Activated CD8-positive, alpha-beta memory T cell treated with anti-CD3 and anti-CD28 coated beads, Interleukin-2, amount 10 ng/mL, durations not matched to agents 7 days and 5 days (primary cell): ENCODE measurements around the gene DPF3. TPM values are rescaled to one million over a fixed set of nuclear protein-coding genes. Genes with fewer than 3 reads are reported as not detected.

ENCODE experiments used
- ATAC-seq: fragments of 150-1000 bp; cut with Tn5 transposase; one replicate; pipeline ENCODE4 v1.10.0; 2021; ENCODE audit warnings: moderate library complexity
- CTCF ChIA-PET: fragments of 350-600 bp; sonication (Branson Sonifier 250); formaldehyde crosslinking; loops from one replicate; lab custom pipeline; 2021; ENCODE audit warnings: antibody characterized with exemption; lab: Charles Lee
- DNase-seq: peaks from one replicate; pipeline ENCODE4 v3.0.0-alpha.2; 2020
- H3K27ac Mint-ChIP-seq: one replicate; pipeline ENCODE4 v1.8.0; 2021; ENCODE audit warnings: mild to moderate bottlenecking, mixed read lengths
- H3K27me3 Mint-ChIP-seq: one replicate; pipeline ENCODE4 v1.8.0; 2021; ENCODE audit warnings: mixed read lengths
- H3K36me3 Mint-ChIP-seq: one replicate; pipeline ENCODE4 v1.8.0; 2021; ENCODE audit warnings: mild to moderate bottlenecking, mixed read lengths
- H3K4me1 Mint-ChIP-seq: one replicate; pipeline ENCODE4 v1.8.0; 2021; ENCODE audit warnings: mixed read lengths
- H3K4me3 Mint-ChIP-seq: one replicate; pipeline ENCODE4 v1.8.0; 2021; ENCODE audit warnings: mild to moderate bottlenecking, moderate library complexity, mixed read lengths
- H3K9me3 Mint-ChIP-seq: one replicate; pipeline ENCODE4 v1.8.0; 2022; ENCODE audit warnings: low read depth, mixed read lengths
- total RNA-seq, 2 experiments: library from RNA; stranded (reverse); gene quantifications; one replicate each; pipeline ENCODE4 v1.2.3, GENCODE V29; 2021

Gene DPF3
- total RNA-seq, 2 experiments from 2014 or later = 10.2 to 12.2 TPM

DNA sequence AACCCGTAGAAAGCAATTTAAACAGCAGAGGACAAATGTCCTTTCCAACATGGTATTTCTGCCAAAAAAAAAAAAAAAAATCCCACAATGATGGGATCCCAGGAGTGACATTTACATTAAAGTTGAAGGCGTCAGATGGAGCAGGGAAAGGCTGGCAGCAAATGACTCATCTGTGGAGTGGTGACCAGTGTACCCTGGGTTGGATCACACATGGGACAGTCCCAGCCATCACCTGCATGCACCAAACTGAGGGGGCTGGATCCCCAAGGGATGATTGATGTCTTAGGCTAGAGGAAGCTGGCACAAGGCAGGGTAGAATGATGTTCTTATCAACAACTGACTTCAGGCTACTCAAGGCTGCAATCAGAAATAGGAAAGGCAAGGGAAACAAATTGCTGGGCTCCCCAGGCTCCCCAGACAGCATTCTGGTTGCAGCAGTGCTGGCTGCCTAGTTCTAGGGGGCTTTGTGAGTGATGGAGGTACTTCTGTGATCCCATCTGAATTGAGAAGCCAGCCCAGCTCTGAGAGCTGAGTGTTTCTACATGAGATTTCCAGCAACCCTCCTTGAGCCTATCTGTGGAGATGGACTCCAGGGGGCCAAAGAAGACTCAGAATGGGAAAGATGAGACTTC is 117.9 kb downstream of the DPF3 start:
- Mint-ChIP-seq H3K27me3 (peaks cover 14% of the 10 kb centered on the region), H3K4me1 (no peaks in the 10 kb centered on the region), H3K4me3 (no peak overlapping the region), H3K27ac (no peak overlapping the region), H3K9me3 (peaks cover 2% of the 10 kb centered on the region), H3K36me3 (peaks cover 4% of the 10 kb centered on the region)
- ATAC-seq (no peak), DNase-seq (no peak)
- CTCF ChIA-PET = no interaction called here

DNA sequence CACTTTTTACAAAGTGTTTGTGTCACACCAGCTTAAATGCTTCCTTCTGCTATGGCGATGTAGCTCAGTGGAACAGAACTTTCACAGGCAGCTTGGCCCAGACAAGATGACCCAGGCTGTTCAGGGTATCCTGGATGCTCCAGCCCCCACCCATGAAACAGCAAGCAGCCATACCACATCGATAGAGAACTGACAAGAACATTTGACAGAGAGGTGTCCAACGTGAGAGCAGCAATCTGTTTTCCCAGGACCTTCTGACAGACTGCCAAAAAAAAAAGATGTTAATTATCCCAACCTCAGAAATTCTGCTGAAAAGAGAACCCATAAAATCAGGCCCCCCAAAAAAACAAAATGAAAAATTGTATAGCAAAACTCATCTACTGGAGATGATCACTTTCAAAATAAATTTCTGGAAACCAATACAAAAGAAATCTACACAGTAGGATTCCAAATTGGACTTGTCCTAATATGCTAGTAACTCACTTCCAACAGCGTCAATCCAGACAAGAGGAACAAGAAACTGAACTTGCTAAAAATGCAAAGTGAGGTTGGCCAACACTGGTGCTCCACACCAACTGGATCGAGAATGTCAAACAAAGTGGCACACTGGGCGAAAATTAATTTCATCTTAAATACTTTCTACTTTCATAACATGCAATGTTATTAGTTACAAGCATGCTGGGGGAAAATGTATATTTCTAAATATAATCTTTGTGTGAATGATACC is 118.8 kb downstream of the DPF3 start:
- Mint-ChIP-seq H3K9me3 (peaks cover 2% of the 10 kb centered on the region), H3K36me3 (peaks cover 4% of the 10 kb centered on the region), H3K27ac (no peak overlapping the region), H3K4me3 (no peak overlapping the region), H3K27me3 (peaks cover 14% of the 10 kb centered on the region), H3K4me1 (no peaks in the 10 kb centered on the region)
- ATAC-seq = no peak
- DNase-seq = no peak
- CTCF ChIA-PET = no interaction called here

DNA sequence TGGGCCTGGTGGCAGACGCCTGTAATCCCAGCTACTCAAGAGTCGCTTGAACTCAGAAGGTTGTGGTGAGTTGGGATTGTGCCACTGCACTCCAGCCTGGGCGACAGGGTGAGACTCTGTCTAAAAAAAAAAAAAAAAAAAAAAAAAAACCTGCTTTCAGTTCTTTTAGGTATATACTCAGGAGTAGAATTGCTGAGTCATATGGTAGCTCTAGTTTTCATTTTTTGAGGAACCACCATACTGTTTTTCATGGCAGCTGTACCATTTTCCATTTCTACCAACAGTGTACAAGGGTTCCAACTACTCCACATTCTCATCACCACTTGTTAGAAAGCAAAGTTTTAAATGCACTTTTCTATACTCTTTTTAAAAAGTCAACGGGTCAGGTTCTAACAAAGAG is 119.8 kb downstream of the DPF3 start:
- CTCF ChIA-PET = interaction anchor here (0.6 to 1.3 kb wide), 2 partner anchors 17 to 1794 kb away, joined by 3 to 4 read pairs; no protein-coding TSS in a partner anchor
- ATAC-seq (no peak), DNase-seq (no peak)
- peaks cover 14% of the 10 kb centered on the region for H3K27me3 Mint-ChIP-seq
- H3K36me3 Mint-ChIP-seq = peaks cover 4% of the 10 kb centered on the region
- no peak overlapping the region for H3K27ac Mint-ChIP-seq
- no peaks in the 10 kb centered on the region for H3K4me1 Mint-ChIP-seq
- no peak overlapping the region for H3K4me3 Mint-ChIP-seq
- H3K9me3 Mint-ChIP-seq = peaks cover 2% of the 10 kb centered on the region

DNA sequence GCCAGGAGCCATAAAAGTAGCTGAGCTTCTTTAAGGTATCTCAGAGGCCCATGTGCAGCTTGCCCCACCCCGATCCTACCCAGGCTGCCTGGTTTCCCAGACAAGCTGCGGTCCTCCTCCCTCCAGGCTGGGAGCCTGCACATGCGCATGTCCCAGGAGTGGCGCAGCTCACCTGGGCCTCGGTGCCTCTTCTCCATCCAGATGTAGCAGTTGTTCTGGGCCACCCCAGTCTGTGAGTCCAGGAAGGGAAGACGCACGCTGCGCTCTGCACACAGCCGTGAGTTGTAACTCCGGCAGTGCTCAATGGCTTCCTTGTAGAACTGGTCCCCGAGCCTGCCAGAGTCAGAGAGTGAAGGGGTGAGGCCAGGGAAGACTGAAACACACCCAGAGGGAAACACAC is 122.3 kb downstream of the DPF3 start:
- no peak overlapping the region for H3K27ac Mint-ChIP-seq
- H3K4me1 Mint-ChIP-seq = no peaks in the 10 kb centered on the region
- CTCF ChIA-PET = no interaction called here
- no peak for ATAC-seq
- DNase-seq = no peak
- H3K27me3 Mint-ChIP-seq = peaks cover 15% of the 10 kb centered on the region
- H3K4me3 Mint-ChIP-seq = no peak overlapping the region
- H3K36me3 Mint-ChIP-seq = peaks cover 14% of the 10 kb centered on the region
- peaks cover 13% of the 10 kb centered on the region for H3K9me3 Mint-ChIP-seq

DNA sequence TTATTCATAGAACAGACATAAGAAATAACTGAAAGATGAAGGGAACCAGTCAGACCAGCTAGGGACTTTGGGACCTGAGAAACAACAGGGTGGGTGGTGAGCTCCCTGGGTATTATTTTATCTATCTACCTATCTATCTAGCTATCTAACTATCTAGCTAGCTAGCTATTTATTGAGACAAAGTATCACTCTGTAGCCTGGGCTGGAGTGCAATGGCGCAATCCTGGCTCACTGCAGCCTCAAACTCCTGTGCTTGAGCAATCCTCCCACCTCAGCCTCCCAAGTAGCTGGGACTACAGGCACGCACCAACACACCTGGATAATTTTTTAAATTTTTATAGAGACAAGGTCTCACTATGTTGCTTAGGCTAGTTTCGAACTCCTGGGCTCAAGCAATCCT is 127.6 kb downstream of the DPF3 start:
- no peak overlapping the region for H3K4me3 Mint-ChIP-seq
- ATAC-seq = no peak
- CTCF ChIA-PET = no interaction called here
- no peak for DNase-seq
- H3K36me3 Mint-ChIP-seq = peaks cover 14% of the 10 kb centered on the region
- H3K4me1 Mint-ChIP-seq = no peaks in the 10 kb centered on the region
- H3K27me3 Mint-ChIP-seq = peaks cover 3% of the 10 kb centered on the region
- H3K9me3 Mint-ChIP-seq = peaks cover 13% of the 10 kb centered on the region
- no peak overlapping the region for H3K27ac Mint-ChIP-seq

DNA sequence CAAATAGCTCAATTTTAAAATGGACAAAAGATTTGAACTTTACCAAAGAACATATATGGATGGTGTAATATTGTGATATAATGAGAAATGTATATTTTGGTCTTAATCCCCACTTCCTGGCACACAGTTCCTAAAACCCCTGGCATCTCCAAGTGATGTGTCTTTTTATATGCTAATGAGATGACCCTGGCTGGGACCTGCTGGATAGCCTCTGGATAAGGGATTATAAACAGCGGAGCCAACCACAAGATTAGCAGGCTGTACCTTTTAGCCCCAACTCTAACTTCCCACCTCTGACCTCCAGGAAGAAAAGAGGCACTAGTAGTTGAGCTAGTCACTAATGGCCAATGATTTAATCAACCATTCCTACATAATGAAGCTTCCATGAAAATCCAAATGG is 130.0 kb downstream of the DPF3 start:
- CTCF ChIA-PET = interaction anchor here (0.9 kb wide), 1 partner anchor 128 kb away, joined by 5 read pairs; no protein-coding TSS in a partner anchor
- Mint-ChIP-seq H3K27ac (no peak overlapping the region), H3K4me1 (no peaks in the 10 kb centered on the region), H3K9me3 (peaks cover 25% of the 10 kb centered on the region), H3K36me3 (peaks cover 24% of the 10 kb centered on the region), H3K27me3 (peaks cover 3% of the 10 kb centered on the region), H3K4me3 (no peak overlapping the region)
- DNase-seq (no peak), ATAC-seq (no peak)

DNA sequence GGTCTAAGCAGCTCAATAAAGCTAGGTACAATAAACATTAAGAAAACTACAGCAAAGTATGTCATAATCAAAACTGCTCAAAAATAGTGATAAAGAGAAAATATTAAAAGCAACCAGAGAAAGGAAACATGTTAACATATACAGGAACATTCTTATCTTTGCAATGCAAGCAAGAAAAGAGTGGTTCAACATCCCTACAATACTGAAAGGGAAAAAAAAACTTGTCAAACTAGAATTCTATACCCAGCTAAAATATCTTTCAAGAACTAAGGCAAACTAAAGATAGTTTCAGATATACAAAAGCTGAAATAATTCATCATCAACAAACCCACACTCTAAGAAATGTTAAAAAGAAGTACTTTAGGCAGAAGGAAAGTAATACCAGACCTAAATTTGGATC is 134.2 kb downstream of the DPF3 start:
- CTCF ChIA-PET = no interaction called here
- Mint-ChIP-seq H3K9me3 (peaks cover 22% of the 10 kb centered on the region), H3K27me3 (peaks cover 4% of the 10 kb centered on the region), H3K4me1 (no peaks in the 10 kb centered on the region), H3K27ac (no peak overlapping the region), H3K4me3 (no peak overlapping the region), H3K36me3 (peaks cover 16% of the 10 kb centered on the region)
- DNase-seq = no peak
- no peak for ATAC-seq

DNA sequence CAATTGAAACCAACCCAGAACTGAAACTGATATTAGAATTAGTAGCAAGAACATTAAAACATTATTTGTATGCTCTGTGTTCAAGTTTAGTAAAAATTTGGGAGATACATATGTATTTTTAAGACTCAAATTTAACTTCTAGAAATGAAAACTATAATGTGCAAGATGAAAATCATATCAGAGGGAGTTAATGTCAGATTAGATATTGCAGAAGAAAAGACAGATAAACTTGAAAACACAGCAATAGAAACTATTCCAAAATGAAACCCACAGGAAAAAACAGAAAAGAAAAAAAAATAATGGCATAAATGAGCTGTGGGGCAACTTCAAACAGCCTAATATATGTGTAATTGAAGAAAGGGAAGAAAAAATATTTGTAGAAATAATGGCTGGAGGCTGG is 134.9 kb downstream of the DPF3 start:
- Mint-ChIP-seq H3K4me3 (no peak overlapping the region), H3K36me3 (peaks cover 16% of the 10 kb centered on the region), H3K27me3 (peaks cover 4% of the 10 kb centered on the region), H3K4me1 (no peaks in the 10 kb centered on the region), H3K9me3 (peaks cover 22% of the 10 kb centered on the region), H3K27ac (no peak overlapping the region)
- no peak for DNase-seq
- CTCF ChIA-PET = no interaction called here
- ATAC-seq = no peak

DNA sequence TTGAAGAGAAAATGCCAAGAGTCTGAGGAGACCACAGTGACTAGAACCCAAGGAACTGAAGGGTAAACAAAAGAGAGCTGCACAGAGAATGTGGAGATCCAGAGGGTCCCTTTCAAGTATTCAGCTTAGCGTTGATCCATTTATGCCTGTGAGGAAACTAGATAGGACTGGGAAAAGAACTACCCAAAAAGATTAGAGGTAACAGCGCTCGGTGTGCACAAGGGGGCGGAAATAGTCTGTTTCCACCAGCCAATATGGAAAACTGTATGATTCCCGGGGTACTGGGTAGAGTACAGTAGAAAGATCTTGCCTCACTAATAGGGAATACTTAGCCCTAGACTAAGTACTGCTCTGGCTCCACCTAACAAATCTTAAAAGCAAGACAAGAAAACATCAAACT is 135.5 kb downstream of the DPF3 start:
- CTCF ChIA-PET = no interaction called here
- Mint-ChIP-seq H3K4me1 (no peaks in the 10 kb centered on the region), H3K27me3 (peaks cover 4% of the 10 kb centered on the region), H3K4me3 (no peak overlapping the region), H3K27ac (no peak overlapping the region), H3K9me3 (peaks cover 22% of the 10 kb centered on the region), H3K36me3 (peaks cover 16% of the 10 kb centered on the region)
- DNase-seq (no peak), ATAC-seq (no peak)

DNA sequence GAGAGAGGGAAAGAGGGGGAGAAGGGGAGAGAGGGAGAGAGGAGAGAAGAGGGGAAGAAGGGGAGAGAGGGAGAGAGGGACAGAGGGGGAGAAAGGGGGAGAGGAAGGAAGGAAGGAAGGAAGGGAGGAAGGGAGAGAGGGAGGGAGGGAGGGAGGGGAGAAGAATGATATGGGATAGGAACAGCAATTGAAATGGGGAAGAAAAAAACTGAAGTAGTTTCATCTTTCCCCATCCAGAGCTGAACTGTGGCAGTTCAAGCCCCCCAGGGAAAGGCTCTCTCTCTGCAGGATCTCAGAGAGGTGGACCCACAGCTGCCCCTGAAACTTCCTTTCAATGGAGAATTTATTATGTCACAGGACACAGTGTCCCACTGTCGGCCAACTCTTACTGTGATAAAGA is 136.9 kb downstream of the DPF3 start:
- CTCF ChIA-PET = interaction anchor here (1.1 kb wide), 1 partner anchor 17 kb away, joined by 3 read pairs; no protein-coding TSS in a partner anchor
- Mint-ChIP-seq H3K27me3 (peaks cover 4% of the 10 kb centered on the region), H3K36me3 (peaks cover 16% of the 10 kb centered on the region), H3K27ac (no peak overlapping the region), H3K4me1 (peaks cover 2% of the 10 kb centered on the region), H3K4me3 (no peak overlapping the region), H3K9me3 (peaks cover 22% of the 10 kb centered on the region)
- DNase-seq (no peak), ATAC-seq (no peak)

DNA sequence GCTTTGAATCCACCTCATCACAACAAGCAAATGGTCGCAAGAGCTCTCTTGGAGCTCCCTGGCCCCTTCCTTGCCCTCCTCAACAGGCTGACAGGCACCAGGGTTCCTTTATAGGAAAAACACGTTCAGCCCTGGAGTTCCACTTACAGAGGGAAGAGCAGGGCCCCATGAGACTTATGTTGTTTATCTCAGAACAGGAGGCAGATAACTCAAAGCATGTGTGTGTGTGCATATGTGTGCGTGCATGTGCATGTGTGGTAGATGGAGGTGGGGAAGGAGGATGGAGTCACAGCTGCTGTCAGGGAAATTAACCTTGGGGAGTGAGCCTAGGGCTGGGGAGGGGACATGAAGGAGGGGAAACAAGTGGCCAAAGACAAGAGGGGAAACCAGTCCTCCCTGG is 138.1 kb downstream of the DPF3 start:
- Mint-ChIP-seq H3K27me3 (peaks cover 4% of the 10 kb centered on the region), H3K27ac (no peak overlapping the region), H3K4me1 (peaks cover 6% of the 10 kb centered on the region), H3K4me3 (no peak overlapping the region), H3K9me3 (peaks cover 22% of the 10 kb centered on the region), H3K36me3 (peaks cover 18% of the 10 kb centered on the region)
- CTCF ChIA-PET = no interaction called here
- no peak for DNase-seq
- no peak for ATAC-seq

DNA sequence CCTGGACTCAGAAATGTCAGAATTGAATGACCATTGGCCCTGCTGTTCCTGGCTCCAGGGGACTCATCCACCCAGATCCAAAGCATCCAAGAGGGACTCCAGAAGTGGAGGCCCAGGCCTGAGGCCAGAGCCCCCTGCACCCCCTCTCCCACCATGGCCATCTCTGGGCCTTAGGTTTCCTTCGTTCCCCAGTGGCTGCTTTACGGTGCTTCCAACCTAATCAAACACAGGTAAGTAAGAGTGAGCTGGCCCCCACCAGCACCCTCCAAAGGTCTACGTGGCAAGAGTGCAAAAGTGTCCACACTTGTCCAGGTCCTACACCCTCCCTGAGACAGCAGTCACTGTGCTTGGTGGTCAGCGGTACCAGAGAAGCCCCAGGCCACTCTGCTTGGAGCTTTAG is 139.0 kb downstream of the DPF3 start:
- H3K4me1 Mint-ChIP-seq = peaks cover 6% of the 10 kb centered on the region
- ATAC-seq = no peak
- CTCF ChIA-PET = no interaction called here
- peaks cover 17% of the 10 kb centered on the region for H3K36me3 Mint-ChIP-seq
- no peak overlapping the region for H3K4me3 Mint-ChIP-seq
- peaks cover 20% of the 10 kb centered on the region for H3K9me3 Mint-ChIP-seq
- peaks cover 4% of the 10 kb centered on the region for H3K27me3 Mint-ChIP-seq
- no peak for DNase-seq
- H3K27ac Mint-ChIP-seq = no peak overlapping the region

DNA sequence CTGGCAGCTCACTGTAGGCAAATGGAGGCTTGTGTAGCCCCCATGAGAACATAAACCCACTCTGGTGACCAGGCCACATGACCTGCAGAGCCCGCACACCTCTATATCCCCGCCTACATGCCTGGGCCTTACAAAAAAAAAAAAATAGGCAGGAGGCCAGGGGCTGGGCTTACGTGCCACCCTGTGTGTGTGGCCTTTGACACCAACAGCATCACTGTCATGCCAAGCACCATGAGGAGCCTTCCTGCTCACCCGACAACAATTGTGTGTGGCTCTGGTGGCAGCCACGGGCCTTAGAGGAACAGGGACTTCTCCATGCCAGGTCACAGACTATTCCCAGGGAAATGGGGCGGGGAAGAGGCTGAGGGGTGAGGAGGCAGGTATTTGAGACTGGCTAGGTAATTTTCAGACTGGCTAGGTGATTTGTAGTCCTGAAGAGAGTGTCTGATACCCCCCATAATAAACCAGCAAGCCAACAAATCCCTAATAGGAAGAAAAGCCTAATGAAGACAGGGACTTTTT is 140.0 kb downstream of the DPF3 start:
- Mint-ChIP-seq H3K36me3 (peaks cover 12% of the 10 kb centered on the region), H3K4me3 (no peak overlapping the region), H3K4me1 (peaks cover 6% of the 10 kb centered on the region), H3K27me3 (peaks cover 4% of the 10 kb centered on the region), H3K27ac (no peak overlapping the region), H3K9me3 (peaks cover 10% of the 10 kb centered on the region)
- no peak for ATAC-seq
- no peak for DNase-seq
- CTCF ChIA-PET = no interaction called here
